HG03064 (cell line): ENCODE measurements around the gene COL1A2.

Experiments used
- ATAC-seq: cut with Tn5 transposase; IDR thresholded peaks from one replicate; pipeline ENCODE4 v1.9.1; 2021; ENCODE audit warnings: low read depth; ENCODE audit not compliant: unreplicated experiment

The COL1A2 gene

GRCh38 chr7:94394437-94395140, at the start of gene COL1A2:
TSS of gene COL1A2 (plus strand) at chr7:94394895. CDS start at chr7:94395032, 137 bp downstream.
- no peak for ATAC-seq

- ATAC-seq, result no peak
These were observed 48.8 kb upstream of the COL1A2 start for GRCh38 chr7:94345907-94346306.

DNA sequence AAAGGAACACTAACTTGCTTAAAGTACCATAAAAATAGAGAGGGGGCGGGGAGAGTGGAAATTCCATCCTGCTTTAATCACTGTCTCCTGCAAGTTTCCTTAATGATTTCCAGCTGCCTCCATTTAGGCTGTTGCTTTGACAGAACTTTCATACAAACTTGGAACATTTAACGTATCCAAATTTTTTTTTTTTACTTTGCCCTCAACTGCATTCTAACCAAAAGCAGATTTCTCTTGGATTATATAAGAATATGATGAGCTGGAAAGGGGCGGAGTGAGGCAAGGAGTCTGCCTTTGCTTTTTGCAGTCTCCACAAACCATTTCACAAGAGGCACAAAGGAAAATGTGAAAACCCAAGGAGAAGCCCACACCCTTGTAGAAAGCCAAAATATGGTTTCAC, 46.6 kb upstream of the COL1A2 start:
- ATAC-seq, result no peak

DNA sequence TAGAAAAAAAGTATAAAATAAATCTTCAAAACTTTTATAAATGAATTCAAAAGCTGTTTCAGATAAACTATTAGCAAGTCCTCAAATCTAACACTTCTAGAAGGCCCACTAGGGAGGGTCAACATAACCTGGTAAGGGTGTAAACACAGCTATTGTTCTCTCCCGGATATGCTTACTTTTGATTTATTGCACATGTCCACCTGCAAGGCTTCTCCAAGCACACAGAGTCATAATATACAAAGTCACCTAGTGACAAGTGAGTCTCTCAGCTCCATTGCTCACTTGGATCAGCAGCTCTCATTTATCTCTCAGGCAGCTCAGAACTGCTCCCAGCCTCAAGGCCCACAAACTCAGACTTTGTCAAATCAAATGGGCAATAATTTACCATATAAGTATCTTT, 44.0 kb upstream of the COL1A2 start:
- ATAC-seq, result no peak

GRCh38 chr7:94351703-94352102, 43.0 kb upstream of the COL1A2 start:
- no peak for ATAC-seq

GRCh38 chr7:94352887-94353286, 41.8 kb upstream of the COL1A2 start:
- ATAC-seq, result no peak

- ATAC-seq, result no peak
These were observed 39.7 kb upstream of the COL1A2 start for GRCh38 chr7:94354953-94355352.

DNA sequence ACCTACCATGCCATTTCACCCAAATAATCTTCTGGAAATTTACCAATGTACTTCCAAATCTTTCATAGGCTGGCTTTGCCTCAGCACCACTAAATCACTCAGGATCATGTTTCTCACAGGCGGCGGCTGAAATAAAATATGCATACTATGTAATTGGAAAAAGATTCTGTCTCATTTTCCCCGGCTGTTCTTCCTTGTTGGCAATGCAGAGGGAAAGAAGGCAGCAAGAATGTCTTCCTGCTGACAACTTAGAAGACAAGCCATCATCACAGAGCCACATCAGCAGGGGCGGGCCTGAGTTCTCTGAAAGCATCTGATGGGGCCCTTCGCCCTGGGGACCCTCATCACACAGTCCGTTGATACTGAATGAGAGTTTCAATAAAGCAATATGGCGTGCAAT, 39.2 kb upstream of the COL1A2 start:
- ATAC-seq, result no peak

GRCh38 chr7:94357076-94357475, 37.6 kb upstream of the COL1A2 start:
- no peak for ATAC-seq

DNA sequence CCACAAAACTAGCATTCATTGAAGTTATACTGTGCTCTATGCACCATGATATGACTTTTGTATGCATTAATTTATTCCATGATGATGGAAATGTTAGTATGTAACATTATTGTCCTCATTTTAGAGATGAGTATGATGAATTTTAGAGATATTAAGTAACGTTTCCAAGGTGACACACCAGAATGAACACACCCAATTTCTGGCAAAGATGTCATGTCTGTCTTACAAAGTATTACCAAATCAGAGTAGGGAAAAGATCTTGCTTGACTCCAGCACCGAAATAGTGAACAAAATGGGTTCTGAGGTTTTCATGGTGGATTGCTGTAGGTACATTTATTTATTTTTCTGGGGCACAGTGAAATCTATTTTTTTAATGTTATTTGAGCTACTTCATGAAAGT, 33.8 kb upstream of the COL1A2 start:
- ATAC-seq, result no peak

- no peak for ATAC-seq
These were observed 32.4 kb upstream of the COL1A2 start for GRCh38 chr7:94362276-94362675.

DNA sequence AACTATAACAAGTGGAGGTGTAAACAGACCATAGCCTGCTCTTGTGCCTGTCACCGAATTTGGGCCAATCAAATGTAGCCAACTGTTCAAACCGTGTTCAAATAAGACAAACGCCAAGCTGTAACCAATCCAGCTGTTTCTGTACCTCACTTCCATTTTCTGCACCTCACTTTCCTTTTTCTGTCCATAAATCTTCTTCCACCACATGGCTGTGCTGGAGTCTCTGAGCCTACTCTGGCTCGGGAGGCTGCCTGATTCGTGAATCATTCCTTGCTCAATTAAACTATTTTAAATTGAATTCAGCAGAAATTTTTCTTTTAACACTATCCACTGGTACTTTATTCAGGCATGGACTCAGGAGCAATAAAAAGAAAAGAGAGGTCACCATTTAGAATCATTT, 29.9 kb upstream of the COL1A2 start:
- no peak for ATAC-seq

DNA sequence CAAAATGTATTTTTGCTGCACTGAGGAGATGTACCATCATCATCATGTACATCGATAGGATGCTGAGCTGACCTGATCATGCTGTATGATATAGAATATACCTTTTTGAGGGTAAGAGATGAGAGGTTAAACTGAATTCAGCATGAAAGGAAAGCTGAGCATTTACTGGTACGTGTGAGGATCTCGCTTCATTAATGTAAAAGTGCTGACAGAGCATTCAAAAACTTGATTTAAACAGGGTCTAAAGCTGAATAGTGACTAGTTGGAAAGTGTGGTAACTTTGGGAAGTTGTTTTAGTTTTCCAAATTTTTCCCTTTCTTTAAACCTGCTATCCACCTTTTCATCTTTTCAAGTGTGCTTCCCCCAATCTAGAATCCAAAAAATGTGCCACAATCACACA, 28.5 kb upstream of the COL1A2 start:
- no peak for ATAC-seq

DNA sequence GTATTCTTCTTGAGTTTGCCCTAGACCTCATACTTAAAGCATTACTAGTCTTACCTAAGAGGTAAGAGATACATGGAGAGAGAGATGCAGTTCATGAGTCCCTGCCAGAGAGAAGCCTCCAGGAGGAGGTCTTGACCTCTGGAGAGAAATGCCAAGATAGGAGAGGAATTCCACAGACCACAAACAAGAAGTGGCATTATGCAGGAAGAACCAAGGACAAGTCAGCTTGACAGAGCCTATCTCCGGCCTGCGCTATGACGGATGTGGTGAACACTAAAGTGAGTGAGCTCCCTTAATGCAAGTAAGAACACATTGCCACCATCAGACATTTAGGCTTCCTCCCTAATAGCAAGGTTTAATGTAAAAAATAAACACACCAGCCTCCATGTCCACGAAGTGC, 27.9 kb upstream of the COL1A2 start:
- ATAC-seq, result no peak

- no peak for ATAC-seq
These were observed 26.7 kb upstream of the COL1A2 start for GRCh38 chr7:94367949-94368348.

DNA sequence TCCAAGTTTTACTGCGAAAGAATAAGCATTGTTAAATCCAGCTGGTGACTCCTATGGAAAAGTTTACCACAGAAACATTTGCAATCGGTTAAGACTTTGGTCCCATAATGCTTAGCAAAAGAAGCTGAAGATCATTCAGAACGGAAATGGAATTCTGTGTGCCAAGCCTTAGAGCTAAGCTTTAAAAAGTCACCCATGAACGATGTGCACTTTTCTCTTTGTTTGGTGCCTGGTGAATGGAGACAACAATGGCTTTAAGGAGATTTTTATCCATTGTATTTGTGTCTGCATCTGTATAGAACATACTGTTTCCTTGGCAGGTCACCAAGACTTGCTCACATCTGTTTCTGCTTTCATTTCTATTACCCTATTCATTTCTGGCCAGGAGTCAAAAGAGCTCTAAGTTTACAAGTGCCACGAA, 26.3 kb upstream of the COL1A2 start:
- ATAC-seq, result no peak

GRCh38 chr7:94374231-94374630, 20.5 kb upstream of the COL1A2 start:
- no peak for ATAC-seq

DNA sequence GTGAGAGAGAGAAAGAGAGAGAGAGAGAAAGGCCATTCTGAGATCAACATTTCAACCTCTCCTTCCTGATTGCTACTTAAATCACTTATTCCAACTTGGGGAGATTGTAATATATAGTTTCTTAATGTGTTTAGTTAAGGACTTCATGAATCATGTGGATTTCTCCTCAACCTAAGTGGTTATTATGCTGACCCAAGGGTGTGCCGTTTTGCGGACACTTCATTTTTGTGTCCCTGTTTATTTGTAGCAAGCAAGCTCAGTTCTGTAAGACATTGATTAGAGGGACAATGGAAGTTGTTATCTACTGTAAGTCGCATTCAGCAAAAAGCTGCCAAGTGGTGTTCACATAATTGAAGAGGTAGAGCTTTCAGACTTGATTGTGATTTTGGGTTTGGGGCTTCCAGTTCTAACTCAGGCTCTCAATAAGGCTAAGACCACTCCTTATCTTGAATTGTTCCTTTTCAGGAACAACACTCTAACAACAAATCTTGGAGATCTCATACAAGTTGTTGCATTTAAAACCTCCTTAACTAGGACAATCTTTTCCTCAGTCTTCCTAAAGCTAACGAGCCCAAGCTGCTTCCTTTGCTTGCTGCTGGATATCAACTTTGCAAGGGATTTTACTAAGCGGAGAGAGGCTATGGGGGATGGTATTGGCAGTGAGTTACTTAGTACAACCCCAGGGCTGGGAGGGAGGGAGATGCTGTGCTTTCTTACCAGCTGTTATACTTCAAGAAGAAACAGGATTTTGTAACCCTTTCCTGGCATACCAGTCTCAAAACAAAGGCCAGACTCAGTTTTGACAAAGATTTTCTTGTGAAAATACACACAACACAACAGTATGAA, 19.8 kb upstream of the COL1A2 start:
- ATAC-seq, result no peak

DNA sequence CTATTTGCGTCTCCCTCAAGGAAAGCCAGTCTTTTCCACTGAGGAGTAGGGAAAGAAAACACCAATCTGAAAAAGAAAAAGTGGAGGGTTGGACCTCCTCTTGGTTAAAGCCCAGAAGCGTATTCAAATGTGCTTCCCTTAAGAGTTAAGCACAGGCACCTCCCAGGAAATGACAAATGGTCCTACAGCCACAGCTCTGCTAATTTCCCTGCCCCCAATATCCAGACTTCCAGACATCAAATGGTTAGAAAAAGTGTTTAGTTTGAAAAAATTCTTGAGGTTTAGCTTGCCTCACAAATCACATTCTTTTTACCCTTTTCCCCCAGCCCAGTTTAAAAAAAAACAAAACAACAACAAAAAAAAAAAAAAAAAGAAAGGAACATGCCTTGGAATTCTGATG, 19.0 kb upstream of the COL1A2 start:
- ATAC-seq, result no peak

GRCh38 chr7:94376281-94376680, 18.4 kb upstream of the COL1A2 start:
- no peak for ATAC-seq

- no peak for ATAC-seq
These were observed 16.3 kb upstream of the COL1A2 start for GRCh38 chr7:94378356-94378755.

DNA sequence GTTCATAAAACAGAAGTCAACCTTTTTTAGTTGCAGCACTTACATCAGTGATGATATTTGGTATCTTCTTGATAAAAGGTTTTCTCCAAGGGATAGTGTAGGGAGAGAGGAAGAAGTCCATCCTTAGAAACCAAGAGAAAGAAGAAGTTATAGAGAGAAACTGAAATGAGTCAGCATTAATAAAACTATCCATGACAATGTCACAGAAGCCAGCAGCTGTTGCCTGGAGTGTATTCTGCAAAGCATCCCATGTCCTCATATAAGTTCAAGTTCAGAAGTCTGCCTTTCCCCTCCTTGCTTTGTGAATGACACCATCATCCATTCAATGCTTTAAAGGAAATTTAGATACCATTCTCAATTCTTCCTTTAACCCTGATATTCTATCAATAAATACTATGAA, 14.4 kb upstream of the COL1A2 start:
- no peak for ATAC-seq
